M059J (cell line): ENCODE data around the gene PCNX4. TPM values are rescaled to one million over a fixed set of nuclear protein-coding genes. Genes with fewer than 3 reads are reported as not detected.

Experiments
- DNase-seq: peaks from one replicate; pipeline ENCODE4 v3.0.0-alpha.2; 2012; ENCODE audit warnings: low read depth
- total RNA-seq: library from RNA; depleted of rRNA; stranded (reverse); fragments of >200 nt; shearing (Covaris generic); gene quantifications from 2 replicates; pipeline ENCODE4 v1.2.3, GENCODE V29; 2014

Gene PCNX4
- total RNA-seq, 1 experiment from 2014 or later: 85.1 TPM

DNA sequence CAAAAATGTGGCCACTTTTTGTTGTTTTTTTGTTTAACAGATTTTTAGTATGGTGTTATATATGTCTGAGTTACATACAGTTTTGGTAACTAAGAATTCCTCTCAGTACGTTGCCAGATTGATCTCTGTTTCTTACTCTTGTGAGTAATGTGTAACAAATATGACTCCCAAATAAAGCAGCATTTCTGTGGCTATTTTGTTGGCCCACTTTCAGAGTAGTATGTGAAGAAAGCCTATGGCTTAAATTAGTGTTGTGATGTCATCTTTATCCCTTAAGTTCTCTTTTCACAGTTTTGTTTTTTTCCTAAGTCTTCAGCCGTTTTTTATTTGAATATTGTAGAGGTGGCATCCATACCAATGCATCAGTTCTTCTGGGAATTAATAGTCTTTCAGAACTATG, 10.7 kb downstream of the PCNX4 start:
- peak; percentile 57 for DNase-seq

DNA sequence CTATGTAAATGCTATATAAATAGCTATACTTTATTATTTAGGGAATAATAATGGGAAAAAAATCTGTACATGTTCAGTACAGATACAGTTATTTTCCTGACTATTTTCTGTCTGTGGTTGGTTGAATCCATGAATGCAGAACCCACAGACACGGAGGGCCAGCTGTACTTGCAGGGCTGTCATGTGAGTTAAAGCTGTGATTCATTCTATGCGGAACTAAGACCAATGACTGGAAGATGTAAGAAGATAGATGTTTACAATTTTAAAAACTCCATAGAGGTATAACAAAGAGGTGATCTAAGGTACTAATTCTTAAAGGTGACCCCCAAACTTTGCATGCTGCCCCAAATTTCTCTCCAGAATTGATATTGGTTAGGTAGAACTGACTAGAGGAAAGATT, 14.6 kb downstream of the PCNX4 start:
- peak; percentile 7 for DNase-seq

DNA sequence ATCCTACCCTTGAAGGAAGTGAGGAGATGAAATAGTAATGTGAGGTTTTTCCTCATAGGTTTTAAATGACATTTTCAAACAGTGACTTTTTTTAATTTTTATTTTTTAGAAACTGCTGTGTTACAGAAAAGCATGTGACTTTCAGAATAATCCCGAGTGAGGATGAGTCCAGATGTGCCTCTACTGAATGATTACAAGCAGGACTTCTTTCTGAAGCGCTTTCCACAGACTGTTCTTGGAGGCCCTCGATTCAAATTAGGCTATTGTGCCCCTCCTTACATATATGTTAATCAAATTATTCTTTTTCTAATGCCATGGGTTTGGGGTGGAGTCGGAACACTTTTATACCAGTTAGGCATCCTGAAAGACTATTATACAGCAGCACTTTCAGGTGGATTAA, 15.8 kb downstream of the PCNX4 start:
- no peak for DNase-seq

DNA sequence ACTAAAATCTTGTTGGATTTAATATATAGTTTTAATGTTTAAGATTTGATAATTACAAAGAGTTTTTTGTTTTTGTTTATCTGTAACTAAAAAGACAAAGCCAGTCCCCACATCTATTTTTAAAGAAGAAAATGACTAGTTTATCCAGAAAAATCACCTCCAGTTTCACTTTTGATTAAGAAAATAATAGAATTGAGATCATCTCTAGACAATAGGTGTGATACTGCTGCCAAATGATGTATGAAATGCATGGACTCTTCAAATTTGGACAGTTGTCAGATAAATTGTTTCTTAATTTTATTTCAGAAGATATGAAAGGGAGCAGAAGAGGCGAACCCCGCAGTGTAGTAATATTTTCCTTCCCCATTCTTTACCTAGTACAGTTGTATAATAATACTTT, 20.0 kb downstream of the PCNX4 start:
- DNase-seq: no peak

DNA sequence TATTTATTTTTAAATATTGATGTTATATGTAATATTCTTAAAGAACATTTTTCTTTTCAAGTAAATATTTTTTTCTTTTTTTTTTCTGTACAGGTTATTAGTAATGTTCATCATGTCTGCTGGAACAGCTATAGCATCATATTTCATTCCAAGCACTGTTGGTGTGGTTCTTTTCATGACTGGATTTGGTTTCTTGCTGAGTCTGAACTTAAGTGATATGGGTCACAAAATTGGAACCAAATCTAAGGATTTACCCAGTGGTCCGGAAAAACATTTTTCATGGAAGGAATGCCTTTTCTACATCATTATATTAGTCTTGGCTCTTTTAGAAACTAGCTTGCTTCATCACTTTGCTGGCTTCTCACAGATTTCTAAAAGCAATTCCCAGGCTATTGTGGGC, 23.2 kb downstream of the PCNX4 start:
- DNase-seq: no peak

DNA sequence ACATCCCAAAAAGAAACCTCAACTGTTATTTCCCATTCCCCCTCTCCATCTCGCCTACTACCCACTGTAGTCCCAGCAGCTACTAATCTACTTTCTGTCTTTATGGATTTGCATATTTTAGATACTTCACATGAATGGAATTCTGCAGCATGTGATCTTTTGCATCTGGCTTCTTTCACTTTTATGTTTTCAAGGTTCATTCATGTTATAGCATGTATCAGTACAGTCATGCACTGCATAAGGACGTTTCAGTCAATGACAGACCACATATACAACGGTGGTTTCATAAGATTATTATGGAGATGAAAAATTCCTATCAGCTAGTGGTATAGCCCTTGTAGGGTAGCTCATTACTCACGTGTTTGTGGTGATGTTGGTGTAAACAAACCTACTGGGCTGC, 24.5 kb downstream of the PCNX4 start:
- DNase-seq: no peak

DNA sequence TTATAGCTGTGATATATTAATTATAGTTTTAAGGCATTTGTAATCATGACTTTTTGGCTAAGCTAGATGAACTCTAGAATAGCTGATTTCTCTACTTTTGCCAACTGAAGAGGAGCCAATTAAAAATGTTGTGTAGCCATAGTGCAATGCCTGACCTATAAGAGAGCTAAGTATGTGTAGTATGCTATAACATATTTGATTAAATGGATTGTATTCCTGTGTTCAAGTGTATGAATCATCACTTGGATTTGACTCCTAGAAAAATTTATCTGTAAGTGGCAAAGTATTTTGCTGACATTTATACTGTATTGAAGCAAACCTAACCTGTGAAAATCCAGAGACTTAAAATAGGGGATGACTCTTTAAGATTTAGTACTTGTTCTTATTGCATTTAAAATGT, 34.2 kb downstream of the PCNX4 start:
- DNase-seq: no peak

DNA sequence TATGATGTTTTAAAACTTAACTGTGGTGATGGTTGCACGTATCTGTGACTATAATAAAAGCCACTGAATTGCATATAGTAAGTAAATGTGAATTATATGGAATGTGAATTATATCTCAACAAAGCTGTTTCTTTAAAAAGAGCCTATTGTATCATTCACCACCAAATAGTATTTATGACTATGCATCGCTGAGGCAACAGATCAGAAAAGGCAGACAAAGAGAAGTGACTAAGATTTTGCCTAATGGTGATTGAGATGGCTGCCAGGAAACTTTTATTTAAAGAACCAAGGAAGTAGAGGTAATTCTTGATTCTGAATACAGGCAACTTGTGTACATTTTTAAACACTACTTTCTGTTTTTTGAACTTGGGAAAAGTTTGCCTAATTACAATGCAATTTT, 41.8 kb downstream of the PCNX4 start:
- DNase-seq: peak; percentile 2

DNA sequence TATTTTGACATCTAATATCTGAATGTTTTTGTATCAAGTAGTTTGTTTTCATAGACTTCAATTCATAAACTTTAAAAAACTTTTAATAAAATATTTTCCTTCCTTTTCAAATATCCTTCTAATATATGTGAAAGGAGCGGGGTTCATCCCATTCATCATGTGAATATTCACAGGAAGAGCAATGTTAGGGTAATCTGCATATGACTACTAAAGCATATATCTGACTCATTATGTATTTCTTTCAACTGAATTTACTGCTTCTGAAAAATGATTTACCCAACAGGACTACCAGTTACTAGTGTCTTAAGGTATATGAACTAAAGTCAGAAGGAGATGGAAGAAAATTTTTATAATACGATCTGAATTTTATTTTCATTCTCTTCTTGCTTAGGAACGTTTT, 43.0 kb downstream of the PCNX4 start:
- no peak for DNase-seq

DNA sequence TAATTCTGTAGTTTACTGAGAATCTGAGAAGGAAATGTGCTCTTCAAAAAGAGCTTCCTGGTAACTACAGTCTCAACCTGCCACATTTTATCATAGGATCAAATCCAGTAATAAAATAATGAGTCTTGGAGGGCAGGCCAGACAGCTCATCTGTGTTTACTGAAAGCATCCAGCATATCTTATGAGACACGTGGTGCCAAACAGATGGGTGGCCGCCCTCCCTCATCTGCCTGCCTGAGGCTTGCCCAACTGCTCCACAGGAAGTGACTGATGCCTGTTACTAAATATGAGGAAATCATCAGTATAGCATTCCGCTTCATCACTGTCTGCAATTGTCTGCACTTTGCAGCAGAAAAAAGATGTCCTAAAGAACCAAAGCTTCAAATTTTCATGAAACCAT, 60.0 kb downstream of the PCNX4 start:
- peak; percentile 89 for DNase-seq

DNA sequence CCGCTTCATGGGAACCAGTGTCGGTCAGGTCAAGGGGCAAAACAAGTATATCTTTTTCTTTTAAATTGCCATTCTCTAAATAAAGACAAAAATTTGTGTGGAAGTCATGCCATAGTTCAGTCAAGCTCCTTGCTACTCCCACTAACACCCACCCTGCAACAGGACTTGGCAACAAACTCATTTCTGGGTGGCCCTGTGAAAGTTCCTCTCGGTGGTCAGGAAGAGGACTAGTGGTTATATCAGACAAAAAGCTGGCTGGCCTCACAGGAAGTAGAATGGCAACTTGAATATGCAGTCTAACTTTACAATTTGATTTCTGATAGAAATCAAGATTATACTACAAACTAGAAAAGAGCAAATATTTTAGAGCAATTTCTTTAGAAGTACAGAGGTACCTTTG, 62.3 kb downstream of the PCNX4 start:
- no peak for DNase-seq

DNA sequence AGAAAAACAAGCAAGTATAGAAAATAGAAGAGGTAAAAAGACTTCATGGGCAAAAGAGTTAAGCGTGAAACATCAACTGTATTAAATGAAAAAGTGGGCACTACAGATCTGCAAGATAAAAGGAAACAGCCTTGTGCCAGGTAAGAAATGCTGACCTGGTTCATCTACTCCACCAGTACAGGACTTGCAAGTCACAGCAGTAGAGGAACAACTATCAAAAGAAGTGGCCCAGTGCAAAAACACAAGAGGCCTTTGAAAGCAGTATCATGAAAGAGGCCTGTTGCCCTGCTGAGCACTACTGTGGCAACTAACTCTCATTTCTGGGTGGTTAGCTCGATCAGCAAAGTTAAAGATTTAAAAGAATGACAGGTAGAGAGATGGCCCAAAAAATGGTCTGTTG, 62.9 kb downstream of the PCNX4 start:
- DNase-seq: no peak

DNA sequence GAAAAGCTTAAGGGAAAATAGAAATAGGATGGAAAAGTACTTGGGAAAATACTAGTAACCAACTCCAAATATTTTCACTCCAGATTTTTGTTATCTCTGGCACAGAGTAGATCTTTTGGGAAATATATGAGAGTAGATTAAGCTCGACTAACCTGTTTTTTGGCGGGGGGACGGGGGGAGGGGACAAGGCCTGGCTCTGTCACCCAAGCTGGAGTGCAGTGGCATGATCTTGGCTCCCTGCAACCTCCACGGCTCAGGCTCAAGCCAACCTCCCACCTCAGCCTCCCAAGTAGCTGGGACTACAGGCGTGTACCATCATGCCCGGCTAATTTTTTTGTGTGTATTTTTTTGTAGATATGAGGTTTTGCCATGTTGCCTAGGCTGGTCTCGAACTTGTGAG, 68.7 kb downstream of the PCNX4 start:
- DNase-seq: no peak

DNA sequence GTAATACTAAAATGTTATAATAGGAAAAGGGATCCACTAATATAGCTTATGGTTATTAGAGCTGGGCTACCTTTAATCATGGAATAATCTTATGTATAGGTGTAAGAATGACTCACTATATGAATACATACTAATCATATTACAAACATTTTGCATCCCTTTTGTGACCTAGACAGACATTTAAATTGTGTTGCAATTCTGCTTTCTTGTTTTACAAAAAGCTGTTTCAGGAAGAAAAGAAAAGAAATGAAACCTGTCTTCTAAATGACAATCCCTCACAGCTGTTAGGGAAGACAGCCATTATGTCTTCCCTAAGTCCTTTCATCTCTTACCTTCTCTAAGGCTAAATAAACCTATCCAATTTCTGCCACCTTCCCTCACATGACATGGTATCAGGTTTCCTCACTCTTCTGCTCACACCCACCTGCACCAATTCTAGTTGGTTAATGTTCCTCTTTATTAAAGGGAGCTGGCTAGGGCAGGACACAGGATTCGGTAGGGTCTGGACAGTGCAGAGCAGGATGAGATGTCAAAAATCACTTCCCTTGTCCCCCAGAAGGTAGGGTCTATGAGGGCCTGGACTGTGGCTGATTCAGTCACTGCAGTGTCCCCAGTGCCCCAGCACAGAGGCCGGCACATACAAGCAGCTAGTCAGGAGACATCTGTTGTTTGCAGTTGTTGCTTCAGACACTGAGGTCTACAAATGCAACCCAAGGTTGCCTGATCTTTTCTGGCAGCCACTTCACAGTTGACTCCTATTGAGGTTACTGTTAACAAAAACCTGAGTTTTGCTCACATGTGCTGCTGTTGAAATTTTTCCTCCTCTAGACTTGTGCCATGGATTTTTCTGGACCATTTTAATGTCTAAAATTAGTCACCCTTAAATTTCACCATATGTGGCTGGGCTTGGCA, 69.7 kb downstream of the PCNX4 start:
- no peak for DNase-seq

DNA sequence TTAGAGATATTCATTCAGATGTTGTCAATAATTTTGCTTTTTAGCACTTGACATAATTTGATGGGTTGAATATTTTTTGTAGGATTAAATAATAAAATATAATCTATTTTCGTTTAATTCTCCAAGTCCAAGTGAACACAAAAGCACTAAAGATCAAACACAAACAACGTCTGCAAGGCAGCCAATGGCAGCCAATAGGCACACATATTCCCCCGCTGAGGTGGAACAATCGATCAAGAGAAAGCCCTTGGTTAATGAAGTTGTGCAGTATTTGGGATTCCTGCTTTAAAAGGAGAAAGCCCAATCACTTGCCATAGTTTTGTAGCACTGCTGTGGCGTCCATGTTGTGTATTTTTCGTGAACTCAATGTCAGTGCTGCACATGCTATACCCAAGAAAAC, 72.0 kb downstream of the PCNX4 start:
- no peak for DNase-seq

DNA sequence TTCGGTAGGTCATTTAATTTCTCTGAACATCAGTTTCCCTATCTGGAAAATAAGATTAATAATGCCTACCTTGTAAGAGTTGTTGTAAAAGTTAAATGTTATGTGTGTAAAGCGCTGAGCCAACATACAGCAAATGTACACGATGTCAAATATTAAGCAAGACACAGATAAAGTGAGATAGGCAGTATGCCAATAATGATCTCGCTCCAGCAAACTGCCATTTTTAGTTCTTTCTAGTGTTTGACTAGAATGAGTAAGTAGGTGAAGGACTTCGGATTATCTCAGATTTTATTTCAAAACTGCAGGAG, 72.6 kb downstream of the PCNX4 start:
- no peak for DNase-seq

DNA sequence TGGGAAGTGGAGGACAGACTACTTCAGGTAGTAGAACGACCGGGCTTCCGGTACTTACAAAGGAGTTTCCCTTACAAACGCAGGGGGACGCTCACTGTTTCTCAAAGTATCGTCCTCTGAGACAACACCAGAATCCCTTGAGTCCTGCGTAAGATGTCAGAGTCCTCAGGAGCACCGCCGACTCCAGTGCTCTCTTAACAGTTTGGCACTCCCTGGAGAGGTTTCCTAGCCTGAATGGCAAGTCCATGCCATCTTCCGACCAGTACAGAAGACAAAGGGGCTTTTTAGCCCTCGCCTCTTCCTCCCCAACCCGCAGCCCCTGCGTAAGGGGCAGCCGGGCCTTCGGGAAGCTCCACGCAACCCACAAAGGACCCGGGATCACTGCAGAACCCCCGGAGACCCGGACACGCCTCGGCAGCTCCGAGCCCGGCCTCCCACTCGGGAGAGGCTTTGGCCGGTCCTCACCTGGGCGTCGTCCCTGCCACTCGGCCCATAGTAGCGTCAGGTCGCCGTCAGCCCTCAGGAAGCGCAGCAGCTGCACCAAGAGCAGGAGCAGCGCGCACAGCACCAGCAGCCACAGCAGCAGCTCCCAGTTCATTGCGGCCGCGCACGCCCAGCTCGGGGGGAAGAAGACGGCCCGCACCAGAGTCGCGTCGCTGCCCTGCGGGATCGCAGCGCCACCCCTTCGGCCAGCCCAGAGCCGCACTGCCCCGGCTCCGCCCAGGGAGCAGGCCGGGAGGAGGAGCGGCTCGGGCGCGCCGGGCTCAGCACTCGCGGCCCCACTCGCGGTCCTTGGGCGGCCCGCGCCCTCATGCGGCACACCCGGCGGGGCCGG, 73.2 kb downstream of the PCNX4 start, which contains the start of gene DHRS7:
TSS of gene DHRS7 (minus strand) at position 687 of the 835 bp plus-strand sequence. CDS start at position 598, 89 bp downstream.
- DNase-seq: peak; percentile 78

DNA sequence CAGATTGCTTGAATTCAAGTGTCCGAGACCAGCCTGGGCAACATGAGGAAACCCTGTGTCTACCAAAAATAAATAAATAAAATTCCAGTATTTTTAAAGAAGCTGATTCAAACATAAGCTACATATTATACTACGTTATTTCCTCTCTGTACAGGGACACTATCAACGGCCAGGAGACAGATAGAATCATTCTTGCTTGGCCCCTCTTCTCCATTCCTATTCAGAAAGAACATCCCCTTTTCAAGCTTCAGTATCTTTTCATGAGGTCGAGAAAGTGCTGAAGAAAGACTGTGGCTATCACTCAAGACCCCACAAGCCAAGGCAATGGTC, 73.8 kb downstream of the PCNX4 start:
- no peak for DNase-seq

DNA sequence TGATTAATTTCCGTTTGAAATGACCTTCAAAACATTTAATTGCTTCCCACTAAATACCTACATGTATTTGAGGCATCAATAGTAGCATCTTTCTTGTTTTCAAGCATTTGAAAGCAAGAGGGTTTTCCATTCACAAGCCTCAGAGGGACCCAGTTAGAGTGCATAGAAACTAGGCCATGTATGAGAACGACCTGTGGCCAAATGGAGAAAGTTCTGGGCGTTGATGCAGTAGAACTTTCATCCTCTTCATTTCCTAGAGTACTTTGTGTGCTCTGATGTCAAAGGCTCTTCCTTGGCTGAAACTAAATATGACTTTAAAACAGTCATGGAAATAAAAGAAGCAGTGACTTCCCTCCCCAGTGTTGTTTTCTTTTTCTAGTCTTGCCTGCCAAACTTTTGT, 74.4 kb downstream of the PCNX4 start:
- no peak for DNase-seq

DNA sequence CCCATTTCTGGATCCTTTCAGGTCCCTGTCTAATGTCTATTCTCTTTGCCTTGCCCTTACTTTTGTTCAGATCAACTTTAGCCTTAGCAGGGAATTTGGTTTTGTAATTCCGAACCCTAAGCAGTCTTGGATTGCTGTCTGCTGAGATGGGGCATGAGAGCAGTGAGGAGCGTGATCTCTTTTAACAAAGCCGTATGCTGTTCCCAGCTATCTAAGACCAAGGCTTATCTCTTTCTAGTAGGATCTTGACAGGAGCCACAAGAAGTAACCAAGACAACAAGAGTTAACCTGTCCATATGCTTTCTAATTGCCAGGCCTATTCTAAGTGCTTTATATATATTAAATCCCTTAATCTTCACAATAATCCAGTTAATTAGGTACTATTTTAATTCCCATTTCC, 78.0 kb downstream of the PCNX4 start:
- no peak for DNase-seq

DNA sequence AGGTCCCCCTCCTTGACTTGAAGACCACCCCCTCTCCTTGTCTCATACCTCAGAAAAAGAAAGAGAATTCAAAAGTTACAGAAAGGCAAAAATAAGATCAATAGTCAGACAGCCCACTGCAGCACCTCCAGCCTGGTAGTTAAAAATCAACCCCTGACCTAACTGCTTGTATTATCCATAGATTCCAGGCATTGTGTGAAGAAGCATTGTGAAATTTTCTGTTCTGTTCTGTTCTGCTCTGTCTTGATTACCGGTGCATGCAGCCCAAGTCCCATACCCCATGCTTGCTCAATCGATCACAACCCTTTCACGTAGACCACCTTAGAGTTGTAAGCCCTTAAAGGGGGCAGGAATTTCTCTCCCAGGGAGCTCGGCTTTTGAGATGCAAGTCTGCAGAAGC, 79.2 kb downstream of the PCNX4 start:
- no peak for DNase-seq

DNA sequence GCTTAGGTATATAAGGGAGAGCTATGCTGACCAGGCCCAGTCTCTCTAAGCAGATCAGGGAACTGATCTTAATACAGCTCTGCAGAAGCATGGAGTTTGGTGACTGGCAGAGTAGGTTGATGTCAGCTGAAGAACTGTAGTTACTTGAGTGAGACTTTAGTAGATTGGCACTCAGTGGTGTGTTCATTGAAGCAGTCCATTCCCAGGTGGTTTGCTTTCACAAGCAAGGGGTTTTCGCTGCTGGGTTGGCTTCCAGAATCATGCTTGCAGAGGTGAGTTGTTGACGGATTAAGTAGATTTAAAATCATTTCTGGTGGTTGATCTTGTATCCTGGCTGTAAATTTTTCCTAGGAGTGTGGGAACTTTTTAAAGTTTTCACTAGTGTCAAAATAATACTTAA, 80.0 kb downstream of the PCNX4 start:
- no peak for DNase-seq
